HEK293T (cell line): ENCODE data around the gene CA11.
"Not testable (repeated sequence)": the region's sequence is repeated elsewhere in the genome, so short reads cannot be mapped to it uniquely, and the experiment has no call there.

Experiments
- CTCF ChIA-PET: fragments of 350-600 bp; formaldehyde crosslinking; extraction: SDS; loops from one replicate; lab custom pipeline; 2021; ENCODE audit warnings: antibody characterized with exemption, inconsistent platforms; lab: Yijun Ruan, JAX
- POLR2A ChIA-PET: fragments of 350-600 bp; formaldehyde crosslinking; extraction: SDS; loops from one replicate; lab custom pipeline; 2020; ENCODE audit warnings: antibody characterized with exemption, inconsistent platforms; lab: Yijun Ruan, JAX
- DNase-seq: peaks from one replicate; pipeline ENCODE4 v3.0.0; 2012; ENCODE audit warnings: mixed read lengths; ENCODE audit errors: extremely low spot score
- ARNT ChIP-seq: fragments of 450-650 bp; IDR thresholded peaks from 2 replicates; pipeline ENCODE4 v1.6.1; 2017; ENCODE audit warnings: mild to moderate bottlenecking
- BHLHE40 ChIP-seq: fragments of 450-650 bp; IDR thresholded peaks from 2 replicates; pipeline ENCODE4 v1.6.1; 2016; ENCODE audit warnings: mild to moderate bottlenecking, moderate library complexity, borderline replicate concordance
- CTBP1 ChIP-seq: fragments of 450-650 bp; IDR thresholded peaks from 2 replicates; pipeline ENCODE4 v1.6.1; 2016; ENCODE audit warnings: borderline replicate concordance
- ELF4 ChIP-seq: fragments of 450-650 bp; IDR thresholded peaks from 2 replicates; pipeline ENCODE4 v1.6.1; 2017; ENCODE audit warnings: antibody characterized with exemption
- FOXA1 ChIP-seq: fragments of 450-650 bp; IDR thresholded peaks from 2 replicates; pipeline ENCODE4 v1.6.1; 2016; ENCODE audit warnings: mild to moderate bottlenecking
- FOXK2 ChIP-seq: fragments of 450-650 bp; IDR thresholded peaks from 2 replicates; pipeline ENCODE4 v1.6.1; 2016; ENCODE audit warnings: mild to moderate bottlenecking
- FOXM1 ChIP-seq: fragments of 450-650 bp; IDR thresholded peaks from 2 replicates; pipeline ENCODE4 v1.6.1; 2017; ENCODE audit warnings: mild to moderate bottlenecking, borderline replicate concordance
- HDGF ChIP-seq: fragments of 450-650 bp; IDR thresholded peaks from 2 replicates; pipeline ENCODE4 v1.6.1; 2017; ENCODE audit warnings: antibody characterized with exemption, borderline replicate concordance
- L3MBTL2 ChIP-seq: fragments of 450-650 bp; conservative IDR thresholded peaks from 2 replicates; pipeline ENCODE4 v1.6.1; 2016; ENCODE audit warnings: mild to moderate bottlenecking
- LEF1 ChIP-seq: fragments of 450-650 bp; IDR thresholded peaks from 2 replicates; pipeline ENCODE4 v1.6.1; 2017; ENCODE audit warnings: mild to moderate bottlenecking, borderline replicate concordance
- NFRKB ChIP-seq: fragments of 450-650 bp; IDR thresholded peaks from 2 replicates; pipeline ENCODE4 v1.6.1; 2016; ENCODE audit warnings: mild to moderate bottlenecking, moderate library complexity
- PKNOX1 ChIP-seq: fragments of 450-650 bp; IDR thresholded peaks from 2 replicates; pipeline ENCODE4 v1.6.1; 2016
- SP1 ChIP-seq: fragments of 450-650 bp; IDR thresholded peaks from 2 replicates; pipeline ENCODE4 v1.6.1; 2017
- SUZ12 ChIP-seq: fragments of 450-650 bp; IDR thresholded peaks from 2 replicates; pipeline ENCODE4 v1.6.1; 2016; ENCODE audit warnings: mild to moderate bottlenecking
- TARDBP ChIP-seq: fragments of 450-650 bp; IDR thresholded peaks from 2 replicates; pipeline ENCODE4 v1.6.1; 2016
- ZNF384 ChIP-seq: fragments of 450-650 bp; IDR thresholded peaks from 2 replicates; pipeline ENCODE4 v1.6.1; 2016

The CA11 gene

GRCh38 chr19:48683349-48683748, 37.4 kb upstream of the CA11 start:
- TF ChIP-seq FOXM1 (no peak), ZNF384 (no peak), FOXK2 (no peak), CTBP1 (no peak), L3MBTL2 (no peak), ARNT (no peak), HDGF (no peak), NFRKB (no peak), PKNOX1 (no peak), SUZ12 (no peak), LEF1 (no peak), BHLHE40 (no peak), TARDBP (no peak), ELF4 (no peak), FOXA1 (no peak), SP1 (no peak)
- POLR2A ChIA-PET = interaction anchor here (0.6 kb wide), 1 partner anchor 266 kb away, joined by 3 read pairs; no protein-coding TSS in a partner anchor
- CTCF ChIA-PET = no interaction called here
- DNase-seq = no peak

GRCh38 chr19:48681127-48681470, 35.1 kb upstream of the CA11 start:
- no peak for DNase-seq
- TF ChIP-seq FOXM1 (no peak), PKNOX1 (no peak), FOXA1 (no peak), TARDBP (no peak), LEF1 (no peak), ZNF384 (no peak), ARNT (no peak), SP1 (no peak), NFRKB (no peak), L3MBTL2 (no peak), HDGF (no peak)
- ChIA-PET POLR2A (no interaction called here), CTCF (no interaction called here)

GRCh38 chr19:48680436-48681126, 34.6 kb upstream of the CA11 start:
- POLR2A ChIA-PET = no interaction called here
- no peak for TF ChIP-seq NFRKB
- no peak for TF ChIP-seq FOXM1
- no peak for TF ChIP-seq FOXK2
- no peak for TF ChIP-seq HDGF
- TF ChIP-seq L3MBTL2 = no peak
- no peak for TF ChIP-seq ARNT
- no peak for TF ChIP-seq ELF4
- no peak for TF ChIP-seq ZNF384
- DNase-seq = no peak
- CTCF ChIA-PET = no interaction called here

- POLR2A ChIA-PET, DNase-seq, CTCF ChIA-PET: not testable (repeated sequence)
Observed at GRCh38 chr19:48680006-48680405, 34.0 kb upstream of the CA11 start.

- DNase-seq = no peak
- ChIA-PET CTCF (interaction anchor here (0.8 kb wide), 1 partner anchor 33 kb away, joined by 3 read pairs; no protein-coding TSS in a partner anchor), POLR2A (interaction anchor here (1.4 kb wide), 1 partner anchor 33 kb away, joined by 3 read pairs; the partner anchor contains the start of gene CA11)
- TF ChIP-seq ELF4 = no peak
- no peak for TF ChIP-seq FOXM1
- TF ChIP-seq BHLHE40 = no peak
- no peak for TF ChIP-seq LEF1
- TF ChIP-seq HDGF = no peak
Observed at GRCh38 chr19:48678201-48678600, 32.2 kb upstream of the CA11 start.

- CTCF ChIA-PET = no interaction called here
Observed at GRCh38 chr19:48676887-48677286, 30.9 kb upstream of the CA11 start.

GRCh38 chr19:48676487-48676886, 30.5 kb upstream of the CA11 start:
- no peak for TF ChIP-seq PKNOX1
- TF ChIP-seq FOXA1 = no peak
- TF ChIP-seq HDGF = no peak
- no peak for TF ChIP-seq CTBP1
- TF ChIP-seq BHLHE40 = no peak
- no peak for TF ChIP-seq FOXM1
- TF ChIP-seq NFRKB = no peak
- TF ChIP-seq FOXK2 = no peak
- no peak for TF ChIP-seq ARNT
- ChIA-PET POLR2A (interaction anchor here (2.4 kb wide), 1 partner anchor 40 kb away, joined by 8 read pairs; no protein-coding TSS in a partner anchor), CTCF (interaction anchor here (1.2 to 1.5 kb wide), 2 partner anchors 9 to 62 kb away, joined by 3 to 4 read pairs; no protein-coding TSS in a partner anchor)
- no peak for DNase-seq

More at GRCh38 chr19:48676887-48677286, 30.9 kb upstream of the CA11 start:
- TF ChIP-seq TARDBP = no peak
- TF ChIP-seq FOXM1 = no peak
- POLR2A ChIA-PET = interaction anchor here (1.2 to 1.4 kb wide), 2 partner anchors 31 to 44 kb away, joined by 3 read pairs; partner anchors contain the start of gene CA11
- DNase-seq = no peak
